ENCODE measurements around the gene CSF1R.

DNA sequence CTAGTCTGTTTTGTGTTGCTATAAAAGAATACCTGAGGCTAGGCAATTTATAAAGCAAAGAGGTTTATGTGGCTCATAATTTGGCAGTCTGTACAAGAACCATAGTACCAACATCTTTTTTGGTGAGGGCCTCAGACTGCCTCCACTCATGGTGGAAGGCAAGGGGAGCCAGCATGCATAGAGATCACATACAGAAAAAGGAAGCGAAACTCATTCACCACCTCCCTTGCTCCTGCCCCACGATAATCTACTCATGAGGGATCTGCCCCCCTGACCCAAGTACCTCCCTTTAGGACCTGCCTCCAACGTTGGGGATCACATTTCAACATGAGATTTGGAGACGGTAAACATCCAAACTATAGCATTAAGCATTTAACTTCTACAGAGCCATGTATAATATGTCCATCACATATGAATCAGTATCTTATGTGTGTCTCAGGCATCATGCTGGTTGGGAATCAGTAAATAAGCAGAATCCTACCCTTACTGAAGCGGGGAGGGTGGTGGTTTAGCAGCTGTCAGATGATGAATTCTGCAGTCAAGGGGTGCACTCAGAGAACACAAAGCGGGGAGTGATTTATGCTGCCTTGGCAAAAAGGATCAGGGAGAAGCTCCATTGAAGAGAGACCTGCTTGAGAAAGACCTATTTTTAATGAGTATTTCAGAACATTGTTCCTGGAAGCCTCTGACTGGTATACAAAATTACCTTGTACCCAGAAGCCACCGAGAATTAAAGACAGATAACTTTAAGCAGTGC, 51.0 kb downstream of the CSF1R start:
- TF ChIP-seq REST (tag by site-specific recombination; IDR thresholded peaks at IDR 0.05) = no peak
- TF ChIP-seq ZSCAN18 (tag by site-specific recombination; IDR thresholded peaks at IDR 0.05) = no peak
- no peak for TF ChIP-seq ZFP37 (tag by site-specific recombination; IDR thresholded peaks at IDR 0.05)
- no peak for TF ChIP-seq ZNF792 (tag by site-specific recombination; IDR thresholded peaks at IDR 0.05)
- no peak for TF ChIP-seq ZNF433 (tag by site-specific recombination; IDR thresholded peaks at IDR 0.05; ENCODE audit: low read depth)
- no peak for TF ChIP-seq YY1 (tag by site-specific recombination; IDR thresholded peaks at IDR 0.05)

All from HEK293 (cell line).